CD4-positive, alpha-beta T cell treated with Interleukin-2 at 100 ng/mL for 4 hours (primary cell): ENCODE results near the gene VPS37B.
"Not testable (repeated sequence)": the region's sequence is repeated elsewhere in the genome, so short reads cannot be mapped to it uniquely, and the experiment has no call there.

Experiments
- DNase-seq: peaks from one replicate; pipeline ENCODE4 v3.0.0-alpha.2; 2020; ENCODE audit warnings: low spot score

The VPS37B gene

GRCh38 chr12:122880668-122881067, 15.3 kb downstream of the VPS37B start:
- DNase-seq: no peak

GRCh38 chr12:122880155-122880667, 15.7 kb downstream of the VPS37B start:
- DNase-seq: no peak

GRCh38 chr12:122878780-122879612, 16.9 kb downstream of the VPS37B start:
- no peak for DNase-seq

- no peak for DNase-seq
Observed at GRCh38 chr12:122876731-122877130, 19.2 kb downstream of the VPS37B start.

GRCh38 chr12:122876281-122876680, 19.6 kb downstream of the VPS37B start:
- DNase-seq: not testable (repeated sequence)

GRCh38 chr12:122875590-122876220, 20.2 kb downstream of the VPS37B start:
- DNase-seq: no peak

GRCh38 chr12:122874081-122874480, 21.8 kb downstream of the VPS37B start:
- DNase-seq: no peak

- no peak for DNase-seq
Observed at GRCh38 chr12:122873540-122873939, 22.4 kb downstream of the VPS37B start.

- no peak for DNase-seq
Observed at GRCh38 chr12:122872815-122873361, 23.0 kb downstream of the VPS37B start.

- peak; percentile 39 for DNase-seq
Observed at GRCh38 chr12:122871851-122872780, 23.8 kb downstream of the VPS37B start.

- no peak for DNase-seq
Observed at GRCh38 chr12:122870867-122871664, 24.9 kb downstream of the VPS37B start.

- DNase-seq: no peak
Observed at GRCh38 chr12:122870163-122870842, 25.6 kb downstream of the VPS37B start.

- DNase-seq: no peak
Observed at GRCh38 chr12:122869207-122869973, 26.5 kb downstream of the VPS37B start.

GRCh38 chr12:122868471-122869177, 27.3 kb downstream of the VPS37B start:
- no peak for DNase-seq

GRCh38 chr12:122867691-122868461, 28.0 kb downstream of the VPS37B start:
- no peak for DNase-seq

- no peak for DNase-seq
Observed at GRCh38 chr12:122866950-122867607, 28.8 kb downstream of the VPS37B start.

- DNase-seq: no peak
Observed at GRCh38 chr12:122866379-122866778, 29.5 kb downstream of the VPS37B start.
